GM12801 (cell line): ENCODE data around the gene KIF5B.

Experiments
- TF ChIP-seq, protein P1 (sequence below): IDR thresholded peaks from one replicate; pipeline ENCODE4 v1.5.1; 2011; ENCODE audit warnings: control low read depth; ENCODE audit not compliant: insufficient read length; ENCODE audit errors: extremely low read depth

KIF5B gene

GRCh38 chr10:32046151-32046550 lies 10.1 kb downstream of the KIF5B start:
- TF ChIP-seq, protein P1, sequence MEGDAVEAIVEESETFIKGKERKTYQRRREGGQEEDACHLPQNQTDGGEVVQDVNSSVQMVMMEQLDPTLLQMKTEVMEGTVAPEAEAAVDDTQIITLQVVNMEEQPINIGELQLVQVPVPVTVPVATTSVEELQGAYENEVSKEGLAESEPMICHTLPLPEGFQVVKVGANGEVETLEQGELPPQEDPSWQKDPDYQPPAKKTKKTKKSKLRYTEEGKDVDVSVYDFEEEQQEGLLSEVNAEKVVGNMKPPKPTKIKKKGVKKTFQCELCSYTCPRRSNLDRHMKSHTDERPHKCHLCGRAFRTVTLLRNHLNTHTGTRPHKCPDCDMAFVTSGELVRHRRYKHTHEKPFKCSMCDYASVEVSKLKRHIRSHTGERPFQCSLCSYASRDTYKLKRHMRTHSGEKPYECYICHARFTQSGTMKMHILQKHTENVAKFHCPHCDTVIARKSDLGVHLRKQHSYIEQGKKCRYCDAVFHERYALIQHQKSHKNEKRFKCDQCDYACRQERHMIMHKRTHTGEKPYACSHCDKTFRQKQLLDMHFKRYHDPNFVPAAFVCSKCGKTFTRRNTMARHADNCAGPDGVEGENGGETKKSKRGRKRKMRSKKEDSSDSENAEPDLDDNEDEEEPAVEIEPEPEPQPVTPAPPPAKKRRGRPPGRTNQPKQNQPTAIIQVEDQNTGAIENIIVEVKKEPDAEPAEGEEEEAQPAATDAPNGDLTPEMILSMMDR: no peak

- TF ChIP-seq, protein P1: no peak
Measured at GRCh38 chr10:32041290-32042028, 14.8 kb downstream of the KIF5B start.

DNA sequence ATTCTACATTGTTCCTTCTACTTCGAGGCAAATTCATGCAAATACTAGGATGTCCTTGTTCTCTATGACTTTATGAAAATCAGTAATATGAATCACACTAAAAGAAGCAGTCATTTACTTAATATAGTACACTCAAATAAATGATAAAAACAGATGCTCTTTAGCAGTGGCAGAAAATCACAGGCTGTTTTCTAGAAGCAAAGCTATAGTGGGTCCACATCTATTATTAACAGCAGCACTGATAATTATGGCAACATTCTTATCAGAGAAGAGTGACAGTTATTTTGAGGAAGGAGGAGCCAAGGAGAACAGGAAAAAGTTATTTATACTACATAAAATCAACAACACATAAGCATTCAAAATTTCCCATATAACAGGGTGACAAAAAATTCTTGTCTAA lies 16.5 kb downstream of the KIF5B start:
- TF ChIP-seq, protein P1: no peak

DNA sequence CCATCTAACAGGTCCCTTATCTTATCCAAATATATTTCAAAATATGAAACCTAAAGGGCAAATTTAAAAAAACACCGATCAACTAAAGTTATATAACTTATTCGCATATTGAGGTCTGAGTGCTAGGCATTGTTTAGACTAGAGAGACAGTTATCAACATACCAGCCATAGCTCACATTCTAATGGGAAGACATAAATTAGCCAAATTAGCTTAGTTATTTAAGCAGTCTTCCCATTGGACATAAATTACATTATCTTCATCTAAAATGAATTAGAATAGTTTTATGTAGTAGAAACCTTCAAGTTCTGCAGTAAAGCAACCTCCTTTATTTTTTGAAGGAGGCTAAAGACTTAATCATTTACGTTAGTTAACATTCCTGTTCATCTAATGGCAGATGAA lies 17.4 kb downstream of the KIF5B start:
- TF ChIP-seq, protein P1: no peak

DNA sequence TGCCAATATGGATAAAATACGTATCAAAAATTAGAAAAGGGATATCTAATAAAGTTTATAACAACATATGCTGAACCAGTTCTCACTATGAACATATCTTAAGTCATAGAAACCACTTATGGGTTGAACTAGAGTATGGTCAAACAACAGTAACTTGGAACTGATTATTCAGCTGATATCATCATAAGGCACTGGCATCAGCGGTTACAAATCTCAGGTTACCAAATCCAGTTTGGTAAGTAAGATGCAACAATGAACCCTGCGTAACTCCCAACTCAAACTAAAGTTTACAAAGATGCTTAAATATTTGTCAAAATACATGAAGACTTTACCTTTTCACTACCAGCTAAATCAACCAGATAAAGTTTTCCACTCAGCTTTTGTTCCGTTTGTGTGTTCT lies 19.3 kb downstream of the KIF5B start:
- TF ChIP-seq, protein P1: no peak

DNA sequence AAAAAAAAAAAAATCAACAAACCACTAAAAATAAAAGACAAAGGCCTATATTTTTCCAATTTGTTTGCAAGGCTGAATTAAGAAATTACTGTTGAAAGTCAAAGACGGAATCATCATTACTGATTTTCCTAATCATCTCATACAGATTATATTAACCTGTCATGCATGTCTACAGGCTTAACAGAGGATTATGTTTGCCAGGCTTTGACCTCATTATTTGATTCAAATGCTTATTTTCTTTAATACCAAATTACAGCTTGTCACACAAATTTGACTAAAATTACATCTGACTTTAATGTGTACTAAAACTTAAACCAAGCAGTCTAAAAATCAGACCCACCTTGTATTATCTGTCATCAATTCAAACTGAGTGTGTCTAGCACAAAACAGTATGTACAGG lies 21.2 kb downstream of the KIF5B start:
- TF ChIP-seq, protein P1: no peak

DNA sequence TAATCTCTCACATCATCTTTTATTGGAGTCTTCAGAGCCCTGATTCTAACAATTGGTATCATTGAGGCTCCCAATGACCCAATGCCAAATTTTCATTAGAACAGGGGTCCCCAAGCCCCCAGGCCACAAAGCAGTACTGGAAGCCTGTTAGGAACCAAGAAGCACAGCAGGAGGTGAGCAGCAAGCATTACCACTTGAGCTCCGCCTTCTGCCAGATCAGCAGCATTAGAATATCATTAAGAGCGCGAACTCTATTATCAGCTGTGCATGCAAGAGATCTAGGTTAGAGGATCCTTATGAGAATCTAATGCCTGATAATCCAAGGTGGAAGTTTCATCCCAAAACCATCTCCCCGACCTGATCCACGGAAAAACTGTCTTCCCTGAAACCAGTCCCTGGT lies 23.1 kb downstream of the KIF5B start:
- TF ChIP-seq, protein P1: no peak
